GM12878 (cell line): ENCODE measurements around the gene BFSP1.

Experiments used
- ETV6 ChIP-seq, 2 experiments: fragments of 450-650 bp in 1 of 2; IDR thresholded peaks in 1 of 2; conservative IDR thresholded peaks in 1 of 2; 2 replicates each; pipeline ENCODE4 v1.6.1; 2014; ENCODE audit warnings: antibody characterized with exemption in 1 of 2, borderline replicate concordance in 1 of 2, low read depth in 1 of 2, mild to moderate bottlenecking in 1 of 2, moderate library complexity in 1 of 2
- SIN3A ChIP-seq: IDR thresholded peaks from 2 replicates; pipeline ENCODE4 v1.6.1; 2012; ENCODE audit warnings: low read depth, low read length, improper control_type of control experiment
- TF ChIP-seq, protein P1 (sequence below): fragments of 450-650 bp; IDR thresholded peaks from 2 replicates; pipeline ENCODE4 v1.6.1; 2017; ENCODE audit warnings: mild to moderate bottlenecking

GRCh38 chr20:17465236-17465635 lies 65.9 kb downstream of the BFSP1 start:
- TF ChIP-seq ETV6 (conservative IDR thresholded peaks at IDR 0.05 in 1 of 2, IDR thresholded peaks at IDR 0.05 in 1 of 2; ENCODE audit: borderline replicate concordance in 1 of 2, low read depth in 1 of 2), result no peak
- TF ChIP-seq SIN3A, result no peak
- TF ChIP-seq, protein P1, sequence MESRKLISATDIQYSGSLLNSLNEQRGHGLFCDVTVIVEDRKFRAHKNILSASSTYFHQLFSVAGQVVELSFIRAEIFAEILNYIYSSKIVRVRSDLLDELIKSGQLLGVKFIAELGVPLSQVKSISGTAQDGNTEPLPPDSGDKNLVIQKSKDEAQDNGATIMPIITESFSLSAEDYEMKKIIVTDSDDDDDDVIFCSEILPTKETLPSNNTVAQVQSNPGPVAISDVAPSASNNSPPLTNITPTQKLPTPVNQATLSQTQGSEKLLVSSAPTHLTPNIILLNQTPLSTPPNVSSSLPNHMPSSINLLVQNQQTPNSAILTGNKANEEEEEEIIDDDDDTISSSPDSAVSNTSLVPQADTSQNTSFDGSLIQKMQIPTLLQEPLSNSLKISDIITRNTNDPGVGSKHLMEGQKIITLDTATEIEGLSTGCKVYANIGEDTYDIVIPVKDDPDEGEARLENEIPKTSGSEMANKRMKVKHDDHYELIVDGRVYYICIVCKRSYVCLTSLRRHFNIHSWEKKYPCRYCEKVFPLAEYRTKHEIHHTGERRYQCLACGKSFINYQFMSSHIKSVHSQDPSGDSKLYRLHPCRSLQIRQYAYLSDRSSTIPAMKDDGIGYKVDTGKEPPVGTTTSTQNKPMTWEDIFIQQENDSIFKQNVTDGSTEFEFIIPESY, result no peak
